ENCODE data around the gene EPC1. TPM values are rescaled to one million over a fixed set of nuclear protein-coding genes. Genes with fewer than 3 reads are reported as not detected.

The EPC1 gene
- total and polyA plus RNA-seq, 10 of the 15 experiments (the other 5 are each of a cell fraction or from before 2014, with no cell fraction given): 6.8 to 59.2 (median 19.4) TPM

DNA sequence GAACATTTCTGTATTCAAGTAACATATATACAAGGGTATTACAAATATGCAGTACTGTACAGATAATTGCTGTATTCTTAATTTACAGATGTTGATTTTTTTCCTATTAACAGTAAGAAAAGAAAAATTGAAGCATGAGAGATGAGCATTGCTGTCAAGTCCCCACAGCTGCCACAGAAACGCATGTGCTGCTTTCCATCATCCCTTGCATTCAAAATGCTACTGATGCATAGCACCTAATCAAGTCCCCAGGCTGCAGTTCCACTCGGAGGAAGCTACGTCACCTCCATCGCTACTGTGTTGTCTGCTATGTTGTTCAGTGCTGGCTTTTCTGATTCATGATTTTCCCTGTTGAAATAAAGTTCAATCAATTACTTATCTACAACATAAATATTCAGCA is 78.2 kb downstream of the EPC1 start (continued):
- TF ChIP-seq STAT3 (IDR thresholded peaks at IDR 0.05; ENCODE audit: low read depth, low read length) (no peak), ZZZ3 (IDR thresholded peaks at IDR 0.05; ENCODE audit: control insufficient read depth, insufficient read length, low read depth) (no peak), ETV6 (conservative IDR thresholded peaks at IDR 0.05 in 1 of 2, IDR thresholded peaks at IDR 0.05 in 1 of 2; ENCODE audit: borderline replicate concordance in 1 of 2, low read depth in 1 of 2) (no peak), WRNIP1 (IDR thresholded peaks at IDR 0.05; ENCODE audit: borderline replicate concordance, low read depth, low read length) (no peak)
- TF ChIP-seq, protein P1, sequence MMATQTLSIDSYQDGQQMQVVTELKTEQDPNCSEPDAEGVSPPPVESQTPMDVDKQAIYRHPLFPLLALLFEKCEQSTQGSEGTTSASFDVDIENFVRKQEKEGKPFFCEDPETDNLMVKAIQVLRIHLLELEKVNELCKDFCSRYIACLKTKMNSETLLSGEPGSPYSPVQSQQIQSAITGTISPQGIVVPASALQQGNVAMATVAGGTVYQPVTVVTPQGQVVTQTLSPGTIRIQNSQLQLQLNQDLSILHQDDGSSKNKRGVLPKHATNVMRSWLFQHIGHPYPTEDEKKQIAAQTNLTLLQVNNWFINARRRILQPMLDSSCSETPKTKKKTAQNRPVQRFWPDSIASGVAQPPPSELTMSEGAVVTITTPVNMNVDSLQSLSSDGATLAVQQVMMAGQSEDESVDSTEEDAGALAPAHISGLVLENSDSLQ (IDR thresholded peaks at IDR 0.05): no peak

DNA sequence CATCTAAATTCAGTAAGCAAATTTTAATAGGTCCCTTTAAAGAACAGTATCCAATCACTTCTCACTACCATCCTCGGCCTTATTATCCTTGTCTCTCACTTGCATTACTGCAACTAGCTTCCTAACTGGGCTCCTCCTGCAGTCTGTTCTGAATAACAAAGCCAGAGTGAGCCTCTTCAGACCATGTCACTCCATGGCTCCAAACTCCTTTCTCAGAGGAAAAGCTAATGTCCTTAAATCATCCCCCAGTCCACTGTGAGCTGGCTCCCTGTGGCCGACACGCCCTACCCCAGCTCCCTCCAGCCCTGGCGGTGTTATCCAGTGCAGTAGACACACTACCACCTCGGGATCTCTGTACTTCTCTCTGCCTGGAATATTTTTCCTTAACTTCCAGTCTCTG is 80.0 kb downstream of the EPC1 start:
- in situ Hi-C loops (cut with MboI): no loop called here
- intact Hi-C loops (cut with micrococcal nuclease; ENCODE audit: unreplicated experiment): no loop called here
- SMC1A ChIA-PET (ENCODE audit: uncharacterized antibody, unreplicated experiment): interaction anchor here (0.8 kb wide), 1 partner anchor 10 kb away, joined by 3 read pairs; no protein-coding TSS in a partner anchor
- DNase-seq (ENCODE audit: low read depth, low spot score) (no peak), ATAC-seq (no peak), FAIRE-seq (no peak)
- Histone ChIP-seq H3K4me1 (ENCODE audit: control insufficient read depth, insufficient read depth, low read length) (no peaks in the 10 kb centered on the region), H3K27ac (ENCODE audit: control insufficient read depth, insufficient read depth) (no peak overlapping the region), H4K20me1 (ENCODE audit: control insufficient read depth, insufficient read depth) (no peaks in the 10 kb centered on the region), H3K36me3 (ENCODE audit: control insufficient read depth in 2 of 2, insufficient read depth in 2 of 2, low read length in 1 of 2) (peaks cover 4 to 23% of the 10 kb centered on the region in 2 experiments), H3K9me3 (replicated peaks; ENCODE audit: control insufficient read depth, insufficient read depth, low read length) (no peaks in the 10 kb centered on the region), H3K27me3 (replicated peaks in 1 of 2; ENCODE audit: control insufficient read depth in 2 of 2, insufficient read depth in 2 of 2, low read length in 1 of 2) (no peaks in the 10 kb centered on the region), H2AFZ (ENCODE audit: control insufficient read depth, low read depth, low read length) (no peak overlapping the region), H3K4me3 (no peak overlapping the region), H3K79me2 (ENCODE audit: control insufficient read depth, insufficient read depth, low read length) (no peaks in the 10 kb centered on the region), H3K4me2 (ENCODE audit: control insufficient read depth, insufficient read depth) (no peak overlapping the region), H3K9ac (ENCODE audit: control insufficient read depth, insufficient read depth, low read length) (no peak overlapping the region)
- TF ChIP-seq POLR2A (IDR thresholded peaks at IDR 0.05; ENCODE audit: low read depth, low read length): peak; percentile 56; the same call in 1 of the 2 replicates
- no peak for TF ChIP-seq ZSCAN29 (IDR thresholded peaks at IDR 0.05)
- CTCF ChIA-PET: interaction anchor here (1.0 to 1.2 kb wide), 4 partner anchors 11 to 185 kb away, joined by 3 to 5 read pairs (median 4); no protein-coding TSS in a partner anchor
- WGBS (ENCODE audit: insufficient coverage, insufficient replicate concordance, low lambda C conversion rate, missing lambda C conversion rate): 96% methylated on average over 5 of the region's 5 CpGs
- BruUV-seq (replicated peaks): no TSS peak
- POLR2A ChIA-PET: no interaction called here
- RAD21 ChIA-PET (ENCODE audit: unreplicated experiment): no interaction called here

All from GM12878 (cell line).